Pancreas (tissue), 10 donors: ENCODE results near the gene CRELD1. TPM values are rescaled to one million over a fixed set of nuclear protein-coding genes. Genes with fewer than 3 reads are reported as not detected.

Experiments used
- ATAC-seq, 4 donors: fragments of 200-7000 bp; cut with Tn5 transposase; one replicate each; pipeline versions ENCODE4 v1.8.0 to v1.9.1; 2020; ENCODE audit warnings: mild to moderate bottlenecking in 4 of 4, moderate library complexity in 4 of 4
- DNase-seq, 6 donors: peaks; one replicate each; pipeline ENCODE4 v3.0.0-alpha.2; 2020
- FAIRE-seq: peaks from 2 replicates; lab custom pipeline; 2012; peaks lifted over from hg19 to GRCh38; lab: Jason Lieb, UNC
- H3K27ac ChIP-seq, 4 donors: fragments of 200-600 bp; sonication (generic); 1 replicate in 3 of 4; 2 replicates in 1 of 4; pipeline versions ENCODE4 v1.5.0 to v1.8.0; 2020
- H3K27me3 ChIP-seq, 4 donors: fragments of 200-600 bp; one replicate each; pipeline ENCODE4 v1.8.0; 2021
- H3K36me3 ChIP-seq, 3 donors: fragments of 200-600 bp; sonication (generic) in 1 of 3; one replicate each; pipeline versions ENCODE4 v1.5.0 to v1.8.0; 2020 to 2021
- H3K4me1 ChIP-seq, 3 donors: fragments of 200-600 bp; one replicate each; pipeline ENCODE4 v1.8.0; 2021
- H3K4me3 ChIP-seq, 4 donors: fragments of 200-600 bp; sonication (generic) in 2 of 4; one replicate each; pipeline versions ENCODE4 v1.5.0 to v1.8.0; 2020 to 2021
- H3K9me3 ChIP-seq, 4 donors: fragments of 200-600 bp; one replicate each; pipeline ENCODE4 v1.8.0; 2021
- CTCF ChIP-seq, 4 donors: fragments of 200-600 bp; sonication (generic) in 3 of 4; IDR thresholded peaks; one replicate each; pipeline versions ENCODE4 v1.5.0 to v1.8.0; 2021; ENCODE audit warnings: antibody characterized with exemption in 4 of 4
- WGBS, 2 donors: extraction: QIAGEN DNeasy Blood & Tissue Kit; methylation state at CpG; one replicate each; pipeline ENCODE4 v1.1.7; 2013; 5-methylcytosine and 5-hydroxymethylcytosine counted together
- intact Hi-C, 3 donors: fragments of 100-400 bp; cut with DNase I; formaldehyde crosslinking; loops; one replicate each; pipeline versions ENCODE4 v1.11.1 to v1.14.2; 2022
- polyA plus RNA-seq, 2 donors: library from polyadenylated mRNA; stranded (reverse); fragments of 200-250 nt; gene quantifications; one replicate each; pipeline ENCODE4 v1.2.3, GENCODE V29; 2013
- total RNA-seq, 6 donors: library from RNA; stranded (reverse); fragmentation: NEBNext Ultra II Directional in 4 of 6; extraction: Animal tissue kit (Norgen Biotek cat#: 25700) in 4 of 6; gene quantifications; one replicate each; pipeline versions ENCODE4 v1.2.1 to v1.2.4, GENCODE V29; 2021 to 2023
- donor health status: healthy with polysubstance abuse.
- donor health status: DM: no; HTN: no; CAD: no; lungs with moderate emphysema.
- donor health status: DM: no; HTN: no; CAD: no.
- donor health status: control.
- donor health status: control.
- donor health status: Bipolar disorder and iron deficiency.
- donor health status: DM: yes; HTN: yes; CAD: no.
- donor health status: DM: no; HTN: no; CAD: no.
- donor health status: DM: no; HTN: no; CAD: no.
- donor health status: DM: yes; HTN: yes; CAD: no.

CRELD1 gene
- total and polyA plus RNA-seq, 8 donors = 11.3 to 45.9 (median 13.9) TPM

DNA sequence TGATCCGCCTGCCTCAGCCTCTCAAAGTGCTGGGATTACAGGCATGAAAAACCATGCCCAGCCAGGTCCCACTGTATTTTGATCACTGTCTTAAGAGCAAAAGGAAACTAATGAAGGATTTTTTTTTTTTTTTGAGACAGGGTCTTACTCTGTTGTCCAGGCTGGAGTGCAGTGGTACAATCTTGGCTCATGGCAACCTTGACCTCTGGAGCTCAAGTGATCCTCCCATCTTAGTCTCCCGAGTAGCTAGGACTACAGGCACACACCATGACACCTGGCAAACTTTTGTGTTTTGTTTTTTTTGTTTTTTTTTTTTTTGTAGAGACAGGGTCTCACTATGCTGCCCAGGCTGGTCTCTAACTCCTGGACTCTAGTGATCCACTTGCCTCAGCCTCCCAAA lies 46.6 kb downstream of the CRELD1 start:
- H3K4me1 ChIP-seq = peaks cover 4 to 21% (median 14%) of the 10 kb centered on the region in 3 donors
- 88 to 98% methylated on average over 2 of the region's 2 CpGs for WGBS, 2 donors
- no peak for ATAC-seq
- FAIRE-seq = no peak
- H3K27ac ChIP-seq = no peak overlapping the region
- intact Hi-C loops = no loop called here
- no peaks in the 10 kb centered on the region for H3K9me3 ChIP-seq
- H3K4me3 ChIP-seq = no peak overlapping the region
- H3K36me3 ChIP-seq = peaks cover 0 to 4% (median 0%) of the 10 kb centered on the region in 3 donors
- H3K27me3 ChIP-seq = no peaks in the 10 kb centered on the region
- DNase-seq = no peak
- no peak for TF ChIP-seq CTCF (IDR thresholded peaks at IDR 0.05)

DNA sequence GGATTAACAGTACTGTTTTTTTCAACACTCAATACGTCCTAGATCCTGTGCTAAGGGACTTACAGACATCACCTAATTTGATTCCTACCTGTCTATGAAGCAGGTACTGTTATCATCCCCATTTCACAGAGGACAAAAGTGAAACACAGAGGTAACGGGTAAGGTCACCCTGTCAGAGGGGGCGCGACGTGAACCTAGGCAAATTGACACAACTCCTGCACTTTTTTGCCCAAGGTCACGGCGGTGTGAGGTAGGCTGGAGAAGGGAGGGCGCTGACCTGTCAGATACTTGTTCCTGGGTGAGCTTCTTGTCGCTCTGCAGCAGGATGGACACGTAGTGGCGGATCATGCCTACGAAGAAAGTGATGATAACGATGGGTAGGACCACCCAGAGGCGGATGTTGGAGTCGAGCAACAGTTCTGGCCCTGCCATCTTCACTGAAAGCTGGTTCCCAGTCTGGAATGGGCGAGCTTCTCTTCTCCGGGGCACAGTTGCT lies 52.6 kb downstream of the CRELD1 start:
- Histone ChIP-seq H3K9me3 (no peaks in the 10 kb centered on the region), H3K4me3 (peak overlapping the region; percentile 72 to 93 (median 86)), H3K27me3 (no peaks in the 10 kb centered on the region), H3K36me3 (no peaks in the 10 kb centered on the region), H3K4me1 (peaks cover 7 to 15% (median 14%) of the 10 kb centered on the region in 3 donors), H3K27ac (peak overlapping the region; percentile 28 to 69 (median 61))
- intact Hi-C loops = no loop called here
- FAIRE-seq (no peak), ATAC-seq (peak; percentile 28 to 52 (median 48)), DNase-seq (no peak)
- 0% methylated on average over 17 of the region's 17 CpGs for WGBS, 2 donors
- TF ChIP-seq CTCF (IDR thresholded peaks at IDR 0.05) = no peak

DNA sequence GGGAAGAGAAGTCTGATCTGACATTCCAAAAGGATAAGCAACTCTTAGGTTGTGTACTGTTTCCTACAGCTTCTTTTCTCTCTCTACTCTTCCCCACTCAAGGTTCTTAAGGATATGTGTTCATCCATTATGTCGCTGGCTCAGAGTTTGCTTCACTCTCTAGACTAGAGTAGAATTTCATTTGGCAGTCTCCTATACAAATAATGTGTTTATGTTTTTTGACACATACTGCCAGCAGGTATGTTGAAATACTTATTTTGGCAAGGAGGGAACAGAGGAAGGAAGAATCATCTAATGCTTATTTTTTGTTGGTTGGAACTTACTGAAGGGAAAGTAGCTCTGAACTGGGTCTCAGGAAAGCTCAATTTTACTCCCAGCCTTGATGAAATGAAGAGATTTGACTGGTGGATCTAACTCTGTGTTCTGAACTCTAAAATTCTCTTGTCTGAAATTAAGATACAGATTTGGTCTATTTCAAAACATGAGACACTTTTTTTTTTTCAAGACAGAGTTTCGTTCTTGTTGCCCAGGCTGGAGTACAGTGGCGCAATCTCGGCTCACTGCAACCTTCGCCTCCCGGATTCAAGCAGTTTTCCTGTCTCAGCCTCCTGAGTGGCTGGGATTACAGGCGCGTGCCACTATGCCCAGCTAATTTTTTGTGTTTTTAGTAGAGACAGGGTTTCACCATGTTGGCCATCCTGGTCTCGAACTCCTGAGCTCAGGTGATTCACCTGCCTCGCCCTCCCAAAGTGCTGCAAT lies 60.6 kb downstream of the CRELD1 start:
- Histone ChIP-seq H3K4me1 (no peaks in the 10 kb centered on the region), H3K4me3 (no peak overlapping the region)
- intact Hi-C loops = no loop called here

More for the DNA sequence above, 60.6 kb downstream of the CRELD1 start:
- TF ChIP-seq CTCF (IDR thresholded peaks at IDR 0.05) = no peak
- H3K36me3 ChIP-seq = no peaks in the 10 kb centered on the region
- DNase-seq = peak in 1 of 6 donors; percentile 5
- H3K27ac ChIP-seq = no peak overlapping the region
- WGBS, 2 donors = 88 to 92% methylated on average over 10 of the region's 10 CpGs
- no peak for ATAC-seq
- H3K27me3 ChIP-seq = no peaks in the 10 kb centered on the region
- H3K9me3 ChIP-seq = no peaks in the 10 kb centered on the region
- FAIRE-seq = no peak

Other genes starting within 250 kb of the CRELD1 start
- gene CPNE9, start 230.0 kb upstream of the CRELD1 start, total RNA-seq = under 1 TPM in 3 of 6 donors, not detected in 3; 0.12 to 0.19 (median 0.12) TPM
- gene CPNE9, start 230.0 kb upstream of the CRELD1 start, polyA plus RNA-seq = under 1 TPM; 0.19 to 0.85 TPM
- gene BRPF1, start 202.1 kb upstream of the CRELD1 start, total RNA-seq = 10 to 100 TPM in 1 of 6 donors, 1 to 10 TPM in 5; 7.0 to 10.8 (median 8.4) TPM
- 10 to 100 TPM in 1 of 2 donors, 1 to 10 TPM in 1; 5.8 to 10.4 TPM for gene BRPF1, start 202.1 kb upstream of the CRELD1 start, polyA plus RNA-seq
- 10 to 100 TPM in 1 of 6 donors, 1 to 10 TPM in 5; 5.9 to 13.9 (median 7.8) TPM for gene OGG1, start 183.9 kb upstream of the CRELD1 start, total RNA-seq
- 10 to 100 TPM; 11.2 to 12.7 TPM for gene OGG1, start 183.9 kb upstream of the CRELD1 start, polyA plus RNA-seq
- 10 to 100 TPM in 1 of 6 donors, 1 to 10 TPM in 5; 2.0 to 12.8 (median 4.4) TPM for gene CAMK1, start 163.9 kb upstream of the CRELD1 start, total RNA-seq
- gene CAMK1, start 163.9 kb upstream of the CRELD1 start, polyA plus RNA-seq = 10 to 100 TPM; 20.5 to 23.7 TPM
- 10 to 100 TPM; 13.2 to 28.0 (median 18.4) TPM for gene TADA3, start 141.4 kb upstream of the CRELD1 start, total RNA-seq
- 10 to 100 TPM; 22.0 to 29.1 TPM for gene TADA3, start 141.4 kb upstream of the CRELD1 start, polyA plus RNA-seq
- gene ARPC4, start 140.8 kb upstream of the CRELD1 start, total RNA-seq = 10 to 100 TPM; 39.5 to 72.6 (median 53.1) TPM
- 10 to 100 TPM; 35.0 to 44.7 TPM for gene ARPC4, start 140.8 kb upstream of the CRELD1 start, polyA plus RNA-seq
- 10 to 100 TPM in 5 of 6 donors, 1 to 10 TPM in 1; 9.2 to 30.8 (median 17.5) TPM for gene TTLL3, start 123.6 kb upstream of the CRELD1 start, total RNA-seq
- 100 to 1,000 TPM in 1 of 2 donors, 10 to 100 TPM in 1; 77.6 to 104 TPM for gene TTLL3, start 123.6 kb upstream of the CRELD1 start, polyA plus RNA-seq
- gene RPUSD3, start 89.8 kb upstream of the CRELD1 start, total RNA-seq = 10 to 100 TPM; 12.4 to 19.1 (median 14.5) TPM
- 10 to 100 TPM; 20.4 to 20.6 TPM for gene RPUSD3, start 89.8 kb upstream of the CRELD1 start, polyA plus RNA-seq
- 10 to 100 TPM in 1 of 6 donors, 1 to 10 TPM in 1, under 1 TPM in 3, not detected in 1; 0.16 to 11.5 (median 0.87) TPM for gene CIDEC, start 53.6 kb upstream of the CRELD1 start, total RNA-seq
- gene CIDEC, start 53.6 kb upstream of the CRELD1 start, polyA plus RNA-seq = 10 to 100 TPM in 1 of 2 donors, 1 to 10 TPM in 1; 1.1 to 10.9 TPM
- 10 to 100 TPM; 16.3 to 24.5 (median 19.6) TPM for gene JAGN1, start 43.2 kb upstream of the CRELD1 start, total RNA-seq
- 10 to 100 TPM; 25.9 to 27.1 TPM for gene JAGN1, start 43.2 kb upstream of the CRELD1 start, polyA plus RNA-seq
- gene IL17RE, start 31.0 kb upstream of the CRELD1 start, total RNA-seq = 10 to 100 TPM in 3 of 6 donors, 1 to 10 TPM in 3; 6.4 to 14.1 (median 9.4) TPM
- 10 to 100 TPM in 1 of 2 donors, 1 to 10 TPM in 1; 8.0 to 15.6 TPM for gene IL17RE, start 31.0 kb upstream of the CRELD1 start, polyA plus RNA-seq
- 10 to 100 TPM; 11.9 to 19.8 (median 13.2) TPM for gene IL17RC, start 16.7 kb upstream of the CRELD1 start, total RNA-seq
- gene IL17RC, start 16.7 kb upstream of the CRELD1 start, polyA plus RNA-seq = 10 to 100 TPM; 51.6 to 55.7 TPM
- gene PRRT3, start 18.6 kb downstream of the CRELD1 start, total RNA-seq = 1 to 10 TPM; 1.2 to 2.1 (median 1.9) TPM
- gene PRRT3, start 18.6 kb downstream of the CRELD1 start, polyA plus RNA-seq = 1 to 10 TPM; 2.5 to 5.1 TPM
- 10 to 100 TPM; 25.8 to 32.1 (median 29.6) TPM for gene EMC3, start 53.0 kb downstream of the CRELD1 start, total RNA-seq
- 10 to 100 TPM in 1 of 2 donors, 1 to 10 TPM in 1; 9.8 to 35.2 TPM for gene EMC3, start 53.0 kb downstream of the CRELD1 start, polyA plus RNA-seq
- gene FANCD2, start 92.6 kb downstream of the CRELD1 start, total RNA-seq = 1 to 10 TPM; 1.7 to 3.7 (median 2.0) TPM
- gene FANCD2, start 92.6 kb downstream of the CRELD1 start, polyA plus RNA-seq = 1 to 10 TPM; 2.1 to 2.6 TPM
- not detected for gene FANCD2OS, start 174.4 kb downstream of the CRELD1 start, total RNA-seq
- gene FANCD2OS, start 174.4 kb downstream of the CRELD1 start, polyA plus RNA-seq = not detected
- 10 to 100 TPM; 25.3 to 58.1 (median 39.8) TPM for gene BRK1, start 181.8 kb downstream of the CRELD1 start, total RNA-seq
- gene BRK1, start 181.8 kb downstream of the CRELD1 start, polyA plus RNA-seq = 10 to 100 TPM; 48.8 to 94.1 TPM
- 10 to 100 TPM; 11.7 to 26.1 (median 14.3) TPM for gene VHL, start 207.9 kb downstream of the CRELD1 start, total RNA-seq
- gene VHL, start 207.9 kb downstream of the CRELD1 start, polyA plus RNA-seq = 10 to 100 TPM; 21.9 to 22.4 TPM
- gene IRAK2, start 231.1 kb downstream of the CRELD1 start, total RNA-seq = 1 to 10 TPM in 3 of 6 donors, under 1 TPM in 3; 0.74 to 5.4 (median 1.1) TPM
- gene IRAK2, start 231.1 kb downstream of the CRELD1 start, polyA plus RNA-seq = 1 to 10 TPM; 1.2 to 1.3 TPM